ENCODE results near the gene RPA1. TPM values are rescaled to one million over a fixed set of nuclear protein-coding genes. Genes with fewer than 3 reads are reported as not detected.

The RPA1 gene
- total and polyA plus RNA-seq, 12 donors, result 12.9 to 109 (median 23.3) TPM

- H3K27ac ChIP-seq, result no peak overlapping the region
- intact Hi-C loops (cut with DNase I), result no loop called here
- 89% methylated on average over 21 to 29 of the region's 29 CpGs for WGBS, 4 donors
- TF ChIP-seq POLR2A (IDR thresholded peaks at IDR 0.05) (no peak), CTCF (IDR thresholded peaks at IDR 0.05) (no peak)
- no peaks in the 10 kb centered on the region for H3K9me3 ChIP-seq (replicated peaks in 1 of 3)
- DNase-seq, result no peak
- H3K4me1 ChIP-seq (replicated peaks in 1 of 2), result no peaks in the 10 kb centered on the region
- H3K27me3 ChIP-seq, result no peaks in the 10 kb centered on the region
- H3K4me3 ChIP-seq, result no peak overlapping the region
- H3K36me3 ChIP-seq (replicated peaks in 1 of 2), result no peaks in the 10 kb centered on the region
These were observed 88.7 kb downstream of the RPA1 start for GRCh38 chr17:1918346-1919162.

- Histone ChIP-seq H3K4me3 (no peak overlapping the region), H3K9me3 (replicated peaks in 1 of 3) (no peaks in the 10 kb centered on the region), H3K36me3 (replicated peaks in 1 of 2) (no peaks in the 10 kb centered on the region), H3K27ac (no peak overlapping the region), H3K27me3 (no peaks in the 10 kb centered on the region), H3K4me1 (replicated peaks in 1 of 2) (no peaks in the 10 kb centered on the region)
- TF ChIP-seq CTCF (IDR thresholded peaks at IDR 0.05) (no peak), POLR2A (IDR thresholded peaks at IDR 0.05) (no peak)
- intact Hi-C loops (cut with DNase I), result no loop called here
- no peak for DNase-seq
- 76 to 84% (median 80%) methylated on average over 13 of the region's 13 CpGs for WGBS, 4 donors
These were observed 89.4 kb downstream of the RPA1 start for GRCh38 chr17:1919201-1919600.

GRCh38 chr17:1920948-1921351, 91.1 kb downstream of the RPA1 start:
- 88 to 91% (median 89%) methylated on average over 19 of the region's 19 CpGs for WGBS, 4 donors
- no peaks in the 10 kb centered on the region for H3K27me3 ChIP-seq
- H3K4me3 ChIP-seq, result no peak overlapping the region
- TF ChIP-seq POLR2A (IDR thresholded peaks at IDR 0.05), result no peak
- no peak for TF ChIP-seq CTCF (IDR thresholded peaks at IDR 0.05)
- intact Hi-C loops (cut with DNase I), result no loop called here
- no peak for DNase-seq
- no peaks in the 10 kb centered on the region for H3K4me1 ChIP-seq (replicated peaks in 1 of 2)
- no peaks in the 10 kb centered on the region for H3K36me3 ChIP-seq (replicated peaks in 1 of 2)
- no peak overlapping the region for H3K27ac ChIP-seq
- no peaks in the 10 kb centered on the region for H3K9me3 ChIP-seq (replicated peaks in 1 of 3)

- Histone ChIP-seq H3K27ac (no peak overlapping the region), H3K36me3 (replicated peaks in 1 of 2) (no peaks in the 10 kb centered on the region), H3K9me3 (replicated peaks in 1 of 3) (no peaks in the 10 kb centered on the region), H3K27me3 (no peaks in the 10 kb centered on the region), H3K4me1 (replicated peaks in 1 of 2) (no peaks in the 10 kb centered on the region), H3K4me3 (no peak overlapping the region)
- WGBS, 4 donors, result 78 to 85% (median 83%) methylated on average over 6 to 12 of the region's 12 CpGs
- intact Hi-C loops (cut with DNase I), result no loop called here
- DNase-seq, result no peak
- TF ChIP-seq CTCF (IDR thresholded peaks at IDR 0.05), result no peak
- no peak for TF ChIP-seq POLR2A (IDR thresholded peaks at IDR 0.05)
These were observed 99.2 kb downstream of the RPA1 start for GRCh38 chr17:1928976-1929375.
